ENCODE measurements around the gene LRP3. TPM values are rescaled to one million over a fixed set of nuclear protein-coding genes. Genes with fewer than 3 reads are reported as not detected.

The LRP3 gene, protein sequence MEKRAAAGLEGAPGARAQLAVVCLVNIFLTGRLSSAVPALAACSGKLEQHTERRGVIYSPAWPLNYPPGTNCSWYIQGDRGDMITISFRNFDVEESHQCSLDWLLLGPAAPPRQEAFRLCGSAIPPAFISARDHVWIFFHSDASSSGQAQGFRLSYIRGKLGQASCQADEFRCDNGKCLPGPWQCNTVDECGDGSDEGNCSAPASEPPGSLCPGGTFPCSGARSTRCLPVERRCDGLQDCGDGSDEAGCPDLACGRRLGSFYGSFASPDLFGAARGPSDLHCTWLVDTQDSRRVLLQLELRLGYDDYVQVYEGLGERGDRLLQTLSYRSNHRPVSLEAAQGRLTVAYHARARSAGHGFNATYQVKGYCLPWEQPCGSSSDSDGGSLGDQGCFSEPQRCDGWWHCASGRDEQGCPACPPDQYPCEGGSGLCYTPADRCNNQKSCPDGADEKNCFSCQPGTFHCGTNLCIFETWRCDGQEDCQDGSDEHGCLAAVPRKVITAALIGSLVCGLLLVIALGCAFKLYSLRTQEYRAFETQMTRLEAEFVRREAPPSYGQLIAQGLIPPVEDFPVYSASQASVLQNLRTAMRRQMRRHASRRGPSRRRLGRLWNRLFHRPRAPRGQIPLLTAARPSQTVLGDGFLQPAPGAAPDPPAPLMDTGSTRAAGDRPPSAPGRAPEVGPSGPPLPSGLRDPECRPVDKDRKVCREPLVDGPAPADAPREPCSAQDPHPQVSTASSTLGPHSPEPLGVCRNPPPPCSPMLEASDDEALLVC
- total RNA-seq (2022; extraction: Qiagen RNA extraction): 29.1 to 54.1 TPM (median 51.0 TPM) in 5 replicates

GRCh38 chr19:33193865-33194362 lies at the start of gene LRP3:
Gene LRP3 (plus strand): TSS chr19:33194330. CDS start chr19:33194786, 456 bp downstream.

DNA sequence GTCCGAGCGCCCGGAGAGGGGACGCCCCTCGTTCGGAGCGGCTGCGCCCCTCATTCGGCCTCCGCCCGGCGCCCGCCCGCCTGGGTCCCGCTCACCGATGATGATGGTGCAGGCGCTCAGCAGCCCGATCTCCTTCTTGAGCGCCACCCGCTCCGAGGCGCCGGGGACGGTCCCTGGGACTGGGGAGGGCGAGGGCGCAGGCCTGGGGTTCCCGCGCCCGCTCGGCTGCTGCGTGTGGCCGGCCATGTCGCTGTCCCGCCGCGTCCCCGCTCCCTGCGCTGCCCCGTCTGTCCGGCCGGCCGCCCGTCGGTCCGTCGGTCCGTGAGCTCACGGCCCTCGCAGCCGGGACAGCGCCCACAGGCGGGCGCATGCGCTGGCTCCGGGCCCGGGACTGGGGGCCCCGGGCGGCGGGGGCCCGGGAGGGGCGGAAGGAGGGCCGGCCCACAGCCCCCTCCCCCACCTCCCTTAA lies 31.4 kb downstream of the LRP3 start, which contains the start of gene SLC7A10:
TSS of gene SLC7A10 (minus strand) at position 393 of the 469 bp plus-strand sequence. CDS start at position 246, 147 bp downstream.

Other genes starting within 250 kb of the LRP3 start
- gene CEP89, start 222.4 kb upstream of the LRP3 start, total RNA-seq (2022; extraction: Qiagen RNA extraction): 42.2 to 50.8 TPM (median 44.9 TPM) in 5 replicates
- gene FAAP24, start 222.1 kb upstream of the LRP3 start, total RNA-seq (2022; extraction: Qiagen RNA extraction): 14.0 to 15.6 TPM (median 14.7 TPM) in 5 replicates
- gene RHPN2, start 129.4 kb upstream of the LRP3 start, total RNA-seq (2022; extraction: Qiagen RNA extraction): 43.7 to 56.1 TPM (median 53.1 TPM) in 5 replicates
- 12.8 to 15.9 TPM (median 15.0 TPM) in 5 replicates for gene GPATCH1, start 113.1 kb upstream of the LRP3 start, total RNA-seq (2022; extraction: Qiagen RNA extraction)
- 0.31 TPM in 1 of 5 replicates, not detected in the others for gene WDR88, start 62.2 kb upstream of the LRP3 start, total RNA-seq (2022; extraction: Qiagen RNA extraction)
- gene SLC7A10, start 31.5 kb downstream of the LRP3 start, total RNA-seq (2022; extraction: Qiagen RNA extraction): 0.11 to 0.12 TPM in 2 of 5 replicates, not detected in the others
- 5.3 to 10.2 TPM (median 8.8 TPM) in 5 replicates for gene CEBPA, start 108.2 kb downstream of the LRP3 start, total RNA-seq (2022; extraction: Qiagen RNA extraction)
- 37.7 to 41.2 TPM (median 40.0 TPM) in 5 replicates for gene CEBPG, start 179.4 kb downstream of the LRP3 start, total RNA-seq (2022; extraction: Qiagen RNA extraction)

Measured in A549 treated with Mapracorat at 1 μM for 4 hours (cell line).